DMS114 treated with DMSO at 0.1 percent for 48 hours (cell line): Measurements from ENCODE around the gene AHCY.

Experiments
- DNase-seq: peaks from one replicate; lab custom pipeline; 2025; ENCODE audit not compliant: unreplicated experiment; lab: John Stamatoyannopoulos, UW

AHCY gene

DNA sequence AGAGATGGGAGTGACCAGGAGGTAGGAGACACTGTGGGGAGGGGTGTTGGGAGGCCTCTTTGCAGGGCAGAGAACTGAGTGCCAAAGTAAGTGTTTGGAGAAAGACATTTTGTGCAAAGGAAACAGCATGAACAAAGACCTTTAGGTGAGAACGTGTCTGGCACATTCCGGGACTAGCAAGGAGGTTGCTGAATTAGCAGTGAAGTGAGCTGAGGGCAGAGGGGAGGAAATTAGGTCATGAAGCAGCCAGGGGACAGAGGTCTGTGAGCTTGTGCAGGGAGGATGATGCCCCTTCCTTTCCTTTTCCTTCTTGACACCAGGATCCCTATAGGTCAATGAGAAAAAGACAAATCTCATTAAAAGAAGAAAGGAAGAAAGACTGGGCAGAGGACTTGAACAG is 21.4 kb upstream of the AHCY start:
- no peak for DNase-seq

DNA sequence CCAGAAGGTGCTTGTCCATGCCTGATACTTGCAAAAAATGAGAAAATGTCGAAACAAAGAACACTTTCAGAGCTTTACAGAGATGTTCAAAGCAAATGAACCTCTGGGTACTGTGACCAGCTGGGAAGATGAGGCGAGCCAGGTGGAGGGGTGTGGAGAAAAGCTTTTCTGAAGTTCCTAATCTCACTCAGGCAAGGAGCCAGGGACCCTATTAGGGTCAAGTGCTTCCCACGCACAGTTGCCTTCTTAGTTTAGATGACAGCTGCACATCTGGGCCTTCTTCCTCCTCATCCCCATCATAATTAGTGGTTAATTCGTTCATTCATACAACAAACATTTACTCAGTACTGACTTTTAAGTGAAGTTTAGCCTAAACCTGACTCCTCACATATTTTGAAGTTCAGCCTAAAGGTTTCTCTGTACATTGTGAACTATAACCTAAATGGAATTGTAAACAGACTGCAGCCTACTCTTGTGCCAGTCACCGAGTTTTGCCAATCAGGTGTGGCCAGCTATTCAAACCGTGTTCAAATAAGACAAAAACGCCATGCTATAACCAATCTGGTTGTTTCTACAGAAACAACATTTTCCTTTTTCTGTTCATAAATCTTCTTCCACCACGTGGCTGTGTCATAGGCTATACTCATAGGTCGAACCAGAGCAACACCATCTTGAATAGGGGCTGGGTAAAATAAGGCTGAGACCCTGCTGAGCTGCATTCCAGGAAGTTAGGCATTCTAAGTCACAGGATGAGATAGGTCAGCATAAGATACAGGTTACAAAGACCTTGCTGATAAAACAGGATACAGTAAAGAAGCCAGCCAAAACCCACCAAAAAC is 19.3 kb upstream of the AHCY start:
- no peak for DNase-seq

DNA sequence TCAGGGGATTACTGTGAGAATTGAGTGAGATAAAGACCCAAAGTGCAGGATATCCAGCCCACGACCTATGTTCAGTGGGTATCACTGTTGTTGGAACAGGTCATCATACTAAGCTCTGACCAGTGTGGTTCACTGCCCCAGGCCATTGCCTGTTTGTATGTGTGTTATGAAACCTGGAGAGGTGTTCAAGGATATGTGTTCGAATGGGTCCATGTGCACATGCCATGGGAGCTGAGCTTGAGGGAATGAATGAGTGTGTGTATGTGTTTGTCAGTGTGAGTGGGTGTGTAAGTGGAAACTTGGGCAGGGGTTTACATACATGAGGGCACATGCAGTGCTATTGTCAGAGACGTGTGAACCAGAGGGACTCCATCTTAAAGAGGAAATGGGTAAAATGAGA is 17.7 kb upstream of the AHCY start:
- no peak for DNase-seq

DNA sequence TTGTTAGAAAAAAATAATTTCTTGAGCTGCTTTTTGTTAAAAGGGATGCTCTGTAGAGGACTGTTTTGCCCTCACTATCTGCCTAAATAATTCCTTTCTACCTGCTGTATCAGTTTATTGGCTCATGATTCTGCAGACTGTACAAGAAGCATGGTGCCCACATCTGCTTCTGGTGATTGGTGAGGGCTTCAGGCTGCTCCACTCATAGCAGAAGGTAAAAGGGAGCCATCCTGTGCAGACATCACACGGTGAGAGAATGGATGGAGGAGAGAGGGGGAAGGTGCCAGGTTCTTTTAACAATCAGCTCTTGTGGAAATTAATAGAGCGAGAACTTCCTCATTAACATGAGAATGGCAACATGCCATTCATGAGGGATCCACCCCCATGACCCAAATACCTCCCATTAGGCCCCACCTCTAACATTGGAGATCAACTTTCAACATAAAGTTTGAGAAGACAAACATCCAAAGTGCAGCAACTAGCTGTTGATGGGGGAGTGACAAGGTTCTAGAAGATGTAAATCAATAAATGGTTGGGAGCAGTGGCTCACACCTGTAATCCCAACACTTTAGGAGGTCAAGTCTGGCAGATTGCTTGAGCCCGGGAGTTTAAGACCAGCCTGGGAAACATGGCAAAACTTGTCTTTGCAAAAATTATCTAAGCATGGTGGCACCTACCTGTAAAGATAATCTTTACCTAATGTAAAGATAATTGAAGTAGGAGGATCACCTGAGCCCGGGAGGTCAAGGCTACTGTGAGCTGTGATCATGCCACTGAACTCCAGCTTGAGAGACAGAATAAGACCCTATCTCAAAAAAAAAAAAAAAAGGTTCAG is 15.7 kb upstream of the AHCY start:
- DNase-seq, result no peak

DNA sequence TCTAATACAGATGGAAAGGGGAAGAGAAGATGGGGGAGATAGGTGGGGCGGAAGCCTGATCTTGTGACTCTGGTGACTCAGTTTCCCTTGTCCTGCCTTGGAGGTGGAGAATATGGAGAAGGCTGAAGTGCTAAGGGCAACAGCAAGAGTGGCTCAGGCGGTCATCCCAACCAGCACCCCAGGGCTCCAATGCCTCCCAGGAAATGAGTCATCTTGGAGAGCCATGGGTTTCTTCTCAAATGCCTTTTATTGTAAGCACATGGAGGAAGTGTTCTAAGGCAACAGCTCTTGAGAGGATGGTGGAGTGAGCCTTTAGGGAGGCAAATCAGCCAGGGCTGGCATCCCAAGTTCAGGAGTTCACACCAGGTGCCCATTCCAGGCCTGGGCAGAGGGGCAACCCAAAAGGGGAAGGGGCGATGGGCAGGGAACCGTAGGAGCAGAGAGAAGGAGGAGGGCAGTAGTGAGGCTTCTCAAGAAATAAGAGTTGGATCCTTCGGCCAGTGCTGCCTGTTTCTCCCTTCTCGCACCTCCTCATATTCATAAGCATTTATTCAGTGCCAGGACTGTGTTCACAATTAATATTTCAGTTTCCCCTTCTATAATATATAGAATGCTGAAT is 13.2 kb upstream of the AHCY start:
- no peak for DNase-seq

DNA sequence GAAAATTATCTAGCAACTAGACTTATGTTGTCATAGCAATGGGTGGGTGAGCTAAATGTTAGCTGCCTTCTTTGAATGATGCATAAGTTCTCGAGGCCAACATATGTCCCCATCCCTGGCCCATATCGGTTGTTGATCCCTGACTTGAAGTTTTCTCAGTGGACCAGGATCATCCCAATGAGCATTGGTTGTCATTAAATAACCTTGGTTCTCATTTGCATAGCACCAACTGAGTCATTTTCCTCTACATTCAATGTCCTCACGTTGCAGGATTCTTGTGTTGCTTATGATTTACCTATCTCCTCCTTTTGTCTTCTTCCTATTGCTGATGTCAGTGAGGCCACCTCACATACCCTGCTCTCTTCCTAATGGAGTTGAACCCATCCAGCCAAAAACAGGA is 12.1 kb upstream of the AHCY start:
- DNase-seq, result no peak

DNA sequence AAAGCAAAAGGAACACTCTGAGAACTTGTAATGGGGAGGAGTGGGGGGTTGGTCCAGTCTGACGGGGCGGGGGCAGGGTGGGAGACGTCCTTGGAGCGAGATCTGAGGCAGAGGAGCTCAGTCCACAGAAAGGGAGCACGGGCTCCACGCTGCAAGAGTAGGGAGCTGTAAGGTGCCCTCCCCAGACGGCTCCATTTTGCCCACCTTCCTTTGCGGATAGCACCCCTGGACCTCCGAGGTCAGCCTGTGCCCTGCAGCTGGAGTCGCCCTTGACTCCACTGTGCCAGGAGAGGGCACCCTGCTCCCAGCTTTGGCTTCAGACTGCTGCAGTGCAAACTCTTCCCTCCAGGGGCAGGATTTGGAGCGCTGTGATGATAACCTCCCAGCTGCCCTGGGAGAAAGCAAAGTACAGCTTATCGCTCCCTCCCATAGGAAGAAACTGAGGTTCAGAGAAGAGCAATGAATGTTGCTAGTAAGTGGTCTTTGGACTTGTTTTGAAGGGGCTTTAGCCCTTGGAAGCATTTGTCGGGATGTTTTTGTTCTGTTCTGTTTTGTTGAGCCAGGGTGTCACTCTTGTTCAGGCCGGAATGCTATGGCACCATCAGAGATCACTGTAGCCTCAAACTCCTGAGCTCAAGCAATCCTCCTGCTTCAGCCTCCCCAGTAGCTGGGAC is 9.5 kb upstream of the AHCY start:
- peak; percentile 72 for DNase-seq

DNA sequence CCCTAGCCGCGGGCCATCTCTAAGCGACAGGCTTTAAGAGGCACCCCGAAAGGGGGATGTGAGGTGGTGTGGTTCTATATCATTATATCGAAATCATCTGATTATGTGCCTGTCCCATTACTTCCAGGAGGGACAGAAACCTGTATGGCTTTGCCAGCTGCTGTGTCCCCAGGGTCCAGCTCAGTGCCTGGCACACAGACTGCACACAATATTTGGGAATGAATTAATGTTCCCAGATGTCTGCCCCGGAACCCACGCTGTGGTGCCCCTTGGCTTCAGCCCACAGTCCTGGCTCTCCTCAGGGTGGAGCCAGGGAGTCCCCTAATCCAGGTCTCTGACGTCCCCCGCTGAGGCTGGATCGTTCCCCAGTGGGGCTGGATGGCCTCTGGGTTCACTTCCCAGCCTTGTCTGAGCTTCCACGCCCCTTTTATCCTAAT is 8.9 kb upstream of the AHCY start:
- no peak for DNase-seq

DNA sequence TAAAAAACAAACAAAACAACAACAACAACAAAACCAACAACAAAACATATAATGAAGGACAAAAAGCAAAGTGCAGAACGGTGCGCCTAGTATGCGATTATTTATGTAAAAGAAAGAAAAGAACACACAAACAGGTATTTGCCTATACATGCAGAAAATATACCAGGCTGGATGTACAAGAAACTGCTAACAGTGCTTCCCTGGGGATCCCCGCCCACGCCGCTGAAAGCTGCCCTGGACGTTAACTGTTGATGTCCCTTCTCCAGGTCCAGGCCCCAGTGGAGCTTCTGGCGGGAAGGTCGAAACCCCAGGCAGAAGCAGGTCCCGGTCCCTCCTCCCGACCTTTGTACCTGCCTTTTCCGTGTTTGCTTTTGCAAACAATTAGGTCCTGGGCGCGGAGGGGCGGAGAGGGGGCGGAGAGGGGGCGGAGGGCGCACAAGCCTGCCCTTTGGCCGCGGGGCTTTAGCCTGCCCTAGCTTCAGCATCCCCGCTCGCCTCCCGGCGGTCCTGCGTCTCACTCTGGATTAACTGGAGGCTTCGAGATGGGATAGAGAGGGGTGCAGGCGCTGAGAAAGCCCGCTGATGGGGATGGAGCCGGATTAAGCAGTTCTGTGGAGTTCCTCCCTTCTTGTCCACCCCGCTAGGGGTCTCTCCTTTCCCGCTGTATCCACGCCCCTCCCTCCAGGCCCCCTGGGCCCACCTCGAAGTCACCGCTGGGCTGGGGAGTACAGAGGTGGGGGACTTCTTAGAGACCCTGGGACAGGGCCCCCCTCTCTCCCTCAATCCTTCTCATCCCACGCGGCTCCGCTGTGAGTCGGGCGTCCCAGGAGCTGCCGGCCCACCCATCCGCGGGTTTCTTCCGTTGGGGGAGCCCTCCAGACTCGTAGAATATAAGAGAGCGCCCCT is 8.2 kb upstream of the AHCY start:
- DNase-seq, result no peak

DNA sequence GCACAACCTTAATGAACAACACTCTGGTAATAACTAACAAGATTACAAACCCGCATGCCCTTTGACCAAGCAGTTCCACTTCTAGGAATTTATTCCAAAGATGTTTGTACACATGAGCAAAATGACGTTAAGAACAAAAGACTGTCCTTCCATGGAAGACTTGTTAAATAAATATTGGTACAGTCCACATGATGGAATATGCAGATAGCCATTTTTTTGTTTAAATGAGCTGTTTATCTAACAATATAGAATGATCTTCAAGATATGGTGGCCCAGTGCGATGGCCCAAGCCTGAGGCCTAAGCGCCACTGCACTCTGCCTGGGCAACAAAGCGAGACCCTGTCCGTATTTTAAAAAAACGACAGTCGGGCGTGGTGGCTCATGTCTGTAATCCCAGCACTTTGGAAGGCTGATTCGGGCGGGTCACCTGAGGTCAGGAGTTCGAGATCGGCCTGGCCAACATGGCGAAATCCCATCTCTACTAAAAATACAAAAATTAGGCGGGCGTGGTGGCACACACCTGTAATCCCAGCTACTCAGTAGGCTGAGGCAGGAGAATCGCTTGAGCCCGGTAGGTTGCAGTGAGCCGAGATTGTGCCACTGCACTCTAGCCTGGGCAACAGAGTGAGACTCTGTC is 7.4 kb upstream of the AHCY start:
- DNase-seq, result no peak

DNA sequence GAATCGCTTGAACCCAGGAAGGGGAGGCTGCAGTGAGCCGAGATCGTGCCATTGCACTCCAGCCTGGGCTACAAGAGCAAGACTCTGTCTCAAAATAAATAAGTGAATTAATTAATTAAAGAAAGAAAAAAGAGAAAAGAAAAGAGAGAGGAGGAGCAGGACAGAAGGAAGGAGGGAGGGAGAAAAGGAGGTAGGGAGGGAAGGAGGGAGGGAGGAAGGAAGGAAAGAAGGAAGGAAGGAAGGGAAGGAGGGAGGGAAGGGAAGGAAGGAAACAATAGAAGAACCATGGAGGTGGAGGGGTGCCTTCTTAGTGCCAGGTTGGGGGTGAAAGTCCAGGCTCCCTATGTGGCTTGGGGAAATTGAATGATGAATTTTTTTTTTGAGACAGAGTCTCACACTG is 6.5 kb upstream of the AHCY start:
- DNase-seq, result no peak

DNA sequence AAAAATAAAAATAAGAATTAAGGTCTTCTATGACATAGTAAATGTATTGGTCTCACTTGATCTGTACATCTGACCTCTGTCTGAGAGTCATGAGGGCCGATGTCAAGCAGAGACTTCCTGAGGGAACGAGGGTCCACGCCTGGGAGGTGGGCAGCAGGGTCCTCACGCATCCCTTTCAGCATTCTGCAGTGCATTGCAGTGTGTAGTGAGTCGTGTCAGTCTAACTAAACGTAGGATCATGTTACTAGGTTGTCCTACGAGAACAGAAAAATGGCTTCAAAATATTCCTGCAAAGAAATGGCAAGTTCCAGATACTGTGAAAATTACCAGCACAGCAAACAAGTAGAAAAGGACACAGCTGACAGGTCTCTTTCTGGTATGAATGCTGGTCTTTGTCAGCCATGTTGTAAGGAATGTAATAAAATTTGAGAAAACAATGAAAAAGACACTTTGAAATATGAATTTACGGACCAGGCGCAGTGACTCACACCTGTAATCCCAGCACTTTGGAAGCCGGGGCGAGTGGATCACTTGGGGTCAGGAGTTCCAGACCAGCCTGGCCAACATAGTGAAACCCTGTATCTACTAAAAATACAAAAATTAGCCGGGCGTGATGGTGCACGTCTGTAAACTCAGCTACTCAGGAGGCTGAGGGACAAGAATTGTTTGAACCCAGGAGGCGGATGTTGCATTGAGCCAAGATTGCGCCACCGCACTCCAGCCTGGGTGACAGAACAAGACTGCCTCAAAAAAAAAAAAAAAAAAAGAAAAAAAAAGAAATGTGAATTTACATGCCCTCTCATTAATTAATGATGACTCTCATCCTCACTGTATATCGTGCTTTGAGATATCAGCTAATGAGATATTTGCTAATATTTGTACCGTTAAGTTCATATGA is 2.4 kb upstream of the AHCY start:
- DNase-seq, result no peak

DNA sequence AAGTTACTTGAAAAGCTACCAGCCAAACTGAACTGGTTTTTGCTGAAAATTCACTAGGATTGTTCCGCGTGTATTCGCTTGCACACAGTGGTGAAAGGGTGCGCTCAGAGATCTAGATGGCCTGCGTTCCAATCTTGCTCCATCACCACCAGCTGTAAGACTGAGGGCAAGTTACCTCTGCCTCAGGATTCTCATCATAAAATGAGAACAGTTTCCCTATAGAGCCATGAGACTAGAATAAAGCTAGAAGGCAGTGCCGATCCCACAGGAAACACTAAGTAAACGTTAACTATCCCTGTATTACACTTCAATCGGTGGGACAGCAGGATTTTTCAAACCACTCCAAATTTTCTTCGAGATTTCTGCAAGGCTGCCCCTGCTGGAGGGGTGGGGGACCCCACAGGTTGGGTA is 838 bp downstream of the AHCY start:
- no peak for DNase-seq

DNA sequence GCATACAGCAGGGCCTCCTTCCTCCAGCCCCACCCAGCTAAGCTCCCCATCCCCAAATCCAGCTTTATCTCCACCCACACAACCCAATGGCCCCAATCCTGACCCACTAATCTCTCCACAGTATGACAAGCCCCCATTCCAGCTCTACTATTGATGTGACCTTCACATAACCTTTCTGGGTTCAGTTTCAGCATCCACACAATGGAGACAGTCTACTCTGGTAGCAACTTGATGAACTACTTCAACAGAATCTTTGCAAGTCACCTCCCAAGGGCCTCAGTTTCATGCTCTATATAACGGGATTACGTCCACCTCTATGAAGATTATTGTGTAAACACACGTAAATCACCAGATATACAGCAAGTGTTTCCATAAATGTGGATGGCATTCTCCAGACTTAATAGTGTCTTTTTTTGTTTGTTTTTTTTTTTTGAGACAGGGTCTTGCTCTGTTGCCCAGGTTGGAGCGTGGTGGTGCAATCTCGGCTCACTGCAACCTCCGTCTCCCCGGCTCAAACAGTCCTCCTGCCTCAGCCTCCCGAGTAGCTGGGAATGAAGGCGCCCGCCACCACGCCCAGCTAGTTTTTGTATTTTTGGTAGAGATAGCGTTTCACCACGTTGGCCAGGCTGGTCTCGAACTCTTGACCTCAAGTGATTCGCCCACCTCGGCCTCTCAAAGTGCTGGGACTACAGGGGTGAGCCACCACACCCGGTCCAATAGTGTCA is 1.4 kb downstream of the AHCY start:
- DNase-seq, result no peak

DNA sequence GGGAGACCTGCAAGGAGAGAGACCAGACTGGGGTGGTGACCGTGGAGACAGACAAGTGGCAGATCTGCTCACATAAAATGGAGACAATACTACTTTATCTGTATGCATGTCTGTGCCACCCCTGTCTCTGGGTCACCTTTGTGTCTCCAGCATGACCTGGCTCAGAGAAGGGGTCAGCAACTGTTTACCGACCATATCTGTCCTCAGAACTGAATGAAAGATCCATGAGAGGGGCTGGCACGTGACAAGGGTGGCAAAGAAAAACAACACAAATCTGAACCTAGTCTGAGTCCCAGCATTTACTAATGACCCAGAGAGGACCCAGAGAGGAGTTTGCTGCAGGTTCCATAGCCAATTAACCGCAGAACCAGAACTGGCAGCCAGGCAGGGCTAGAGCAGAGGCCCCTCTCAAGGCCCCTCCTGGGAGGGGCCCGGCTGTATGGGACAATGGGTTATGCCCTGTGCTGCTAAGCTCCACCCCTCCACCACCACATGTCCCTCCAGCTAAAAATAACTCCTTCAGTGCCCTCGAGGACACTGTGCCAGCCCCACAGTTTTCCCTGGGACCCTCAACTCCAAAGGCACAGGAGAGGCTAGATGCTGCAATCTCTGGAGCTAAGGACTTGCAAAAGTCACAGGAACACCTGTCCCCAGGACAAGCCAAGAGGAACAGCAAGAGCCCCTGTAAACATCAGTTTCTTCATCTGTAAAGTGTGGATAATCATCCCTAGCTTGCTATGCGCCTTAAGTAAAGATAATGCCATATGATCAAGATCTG is 2.2 kb downstream of the AHCY start:
- no peak for DNase-seq

DNA sequence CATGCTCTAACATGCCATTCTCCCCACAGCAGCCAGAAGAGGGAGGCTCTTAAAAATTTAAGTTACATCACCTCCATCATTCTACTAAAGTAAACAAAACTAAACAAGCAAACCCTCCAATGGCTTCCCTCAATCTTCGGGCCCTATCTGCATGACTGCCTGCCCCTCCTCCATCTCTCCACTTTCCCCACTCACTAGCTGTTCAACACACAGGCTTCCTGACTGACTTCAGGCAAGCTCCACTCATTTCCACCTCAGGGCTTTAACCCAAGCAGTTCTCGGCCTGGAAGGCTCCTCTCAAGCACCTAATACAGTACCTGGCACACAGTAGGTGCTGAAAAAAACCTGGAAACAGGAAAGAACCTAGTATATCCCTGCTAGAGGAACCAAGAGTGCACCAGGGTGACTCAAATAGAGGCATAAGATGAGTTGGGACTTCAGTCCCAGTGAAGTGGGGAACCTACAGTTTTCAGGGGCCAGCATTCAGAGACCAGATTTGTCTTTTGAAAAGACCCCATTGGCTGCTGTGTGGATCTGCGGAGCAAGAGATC is 2.8 kb downstream of the AHCY start:
- no peak for DNase-seq
